Left cardiac atrium (tissue), 4 donors: ENCODE measurements around the gene NRDE2. TPM values are rescaled to one million over a fixed set of nuclear protein-coding genes. Genes with fewer than 3 reads are reported as not detected.
A peak's percentile ranks its signal among the peaks of the same experiment; 100 is the strongest.

Experiments
- ATAC-seq, 2 donors: fragments of 200-7000 bp; cut with Tn5 transposase; one replicate each; pipeline ENCODE4 v1.9.1; 2020; ENCODE audit warnings: mild to moderate bottlenecking in 2 of 2, moderate library complexity in 2 of 2
- DNase-seq: peaks from one replicate; pipeline ENCODE4 v3.0.0-alpha.2; 2020
- intact Hi-C, 2 donors: fragments of 100-400 bp; cut with DNase I; formaldehyde crosslinking; loops; one replicate each; pipeline versions ENCODE4 v1.14.1 to v1.15.1; 2022 to 2023
- long read RNA-seq: library from polyadenylated mRNA; unstranded; transcript quantifications from one replicate; pipeline ENCODE4 v2.0.0, GENCODE V29; 2021
- total RNA-seq, 2 donors: library from RNA; stranded (reverse); fragmentation: NEBNext Ultra II Directional; extraction: Animal tissue kit (Norgen Biotek cat#: 25700); gene quantifications; one replicate each; pipeline ENCODE4 v1.2.1, GENCODE V29; 2021
- donor health status: DM: no; HTN: yes; CAD: no.
- donor health status: DM: no; HTN: yes; CAD: no; lungs with severe emphysema.
- donor health status: DM: yes; HTN: yes; CAD: no.
- donor health status: Dilated cardiomyopathy.

Gene NRDE2, protein sequence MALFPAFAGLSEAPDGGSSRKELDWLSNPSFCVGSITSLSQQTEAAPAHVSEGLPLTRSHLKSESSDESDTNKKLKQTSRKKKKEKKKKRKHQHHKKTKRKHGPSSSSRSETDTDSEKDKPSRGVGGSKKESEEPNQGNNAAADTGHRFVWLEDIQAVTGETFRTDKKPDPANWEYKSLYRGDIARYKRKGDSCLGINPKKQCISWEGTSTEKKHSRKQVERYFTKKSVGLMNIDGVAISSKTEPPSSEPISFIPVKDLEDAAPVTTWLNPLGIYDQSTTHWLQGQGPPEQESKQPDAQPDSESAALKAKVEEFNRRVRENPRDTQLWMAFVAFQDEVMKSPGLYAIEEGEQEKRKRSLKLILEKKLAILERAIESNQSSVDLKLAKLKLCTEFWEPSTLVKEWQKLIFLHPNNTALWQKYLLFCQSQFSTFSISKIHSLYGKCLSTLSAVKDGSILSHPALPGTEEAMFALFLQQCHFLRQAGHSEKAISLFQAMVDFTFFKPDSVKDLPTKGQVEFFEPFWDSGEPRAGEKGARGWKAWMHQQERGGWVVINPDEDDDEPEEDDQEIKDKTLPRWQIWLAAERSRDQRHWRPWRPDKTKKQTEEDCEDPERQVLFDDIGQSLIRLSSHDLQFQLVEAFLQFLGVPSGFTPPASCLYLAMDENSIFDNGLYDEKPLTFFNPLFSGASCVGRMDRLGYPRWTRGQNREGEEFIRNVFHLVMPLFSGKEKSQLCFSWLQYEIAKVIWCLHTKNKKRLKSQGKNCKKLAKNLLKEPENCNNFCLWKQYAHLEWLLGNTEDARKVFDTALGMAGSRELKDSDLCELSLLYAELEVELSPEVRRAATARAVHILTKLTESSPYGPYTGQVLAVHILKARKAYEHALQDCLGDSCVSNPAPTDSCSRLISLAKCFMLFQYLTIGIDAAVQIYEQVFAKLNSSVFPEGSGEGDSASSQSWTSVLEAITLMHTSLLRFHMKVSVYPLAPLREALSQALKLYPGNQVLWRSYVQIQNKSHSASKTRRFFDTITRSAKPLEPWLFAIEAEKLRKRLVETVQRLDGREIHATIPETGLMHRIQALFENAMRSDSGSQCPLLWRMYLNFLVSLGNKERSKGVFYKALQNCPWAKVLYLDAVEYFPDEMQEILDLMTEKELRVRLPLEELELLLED
- total RNA-seq: 10 to 100 TPM; 12.0 to 13.1 TPM
- long read RNA-seq, partial matches to known transcripts: 1 of 3 reads
- long read RNA-seq, other reads (novel, unspliced or antisense): 2 of 3 reads

DNA sequence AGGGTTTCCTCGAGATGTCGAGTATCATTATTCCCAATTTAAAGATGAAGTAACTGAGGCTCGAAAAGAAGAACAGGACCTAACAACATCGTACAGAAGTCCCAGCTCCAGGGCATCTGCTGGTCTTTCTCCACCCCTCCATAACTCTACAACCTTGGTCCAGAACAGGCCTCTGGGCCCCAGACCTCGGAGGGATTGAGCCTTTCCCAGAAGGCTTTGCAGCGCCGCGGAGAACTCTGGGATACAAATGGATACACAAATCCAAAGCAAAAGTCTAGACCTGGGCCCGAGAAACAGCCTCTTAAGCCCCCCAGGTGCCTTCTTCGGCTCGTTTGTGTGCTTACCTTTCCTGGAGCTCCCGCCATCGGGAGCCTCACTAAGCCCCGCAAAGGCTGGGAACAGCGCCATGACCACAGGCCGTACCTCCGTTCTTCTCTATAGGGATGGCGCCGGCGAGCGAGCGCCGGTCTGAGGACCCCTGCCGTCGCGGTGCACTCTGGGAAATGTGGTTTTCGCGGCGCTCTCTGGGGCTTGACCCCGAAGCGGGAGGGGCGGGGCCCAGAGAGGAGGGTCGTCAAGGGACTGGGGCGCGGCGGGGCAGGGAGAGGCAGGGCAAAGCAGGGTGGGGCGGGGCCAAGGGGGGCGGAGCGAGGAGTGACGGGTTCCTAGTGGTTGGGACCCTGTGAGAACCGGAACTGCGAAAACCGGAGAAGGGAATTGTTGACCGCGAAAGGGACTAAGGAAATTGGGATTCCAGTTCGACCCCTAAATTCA is at the start of gene NRDE2:
NRDE2 (minus strand) TSS at position 445 of the 774 bp plus-strand sequence; CDS start at position 408, 37 bp downstream.
- intact Hi-C loops: loop anchor here in 1 of 2 donors (5.0 kb wide), 1 partner anchor 51 kb away; no protein-coding TSS in a partner anchor
- DNase-seq (peak; percentile 100), ATAC-seq (peak; percentile 100)

DNA sequence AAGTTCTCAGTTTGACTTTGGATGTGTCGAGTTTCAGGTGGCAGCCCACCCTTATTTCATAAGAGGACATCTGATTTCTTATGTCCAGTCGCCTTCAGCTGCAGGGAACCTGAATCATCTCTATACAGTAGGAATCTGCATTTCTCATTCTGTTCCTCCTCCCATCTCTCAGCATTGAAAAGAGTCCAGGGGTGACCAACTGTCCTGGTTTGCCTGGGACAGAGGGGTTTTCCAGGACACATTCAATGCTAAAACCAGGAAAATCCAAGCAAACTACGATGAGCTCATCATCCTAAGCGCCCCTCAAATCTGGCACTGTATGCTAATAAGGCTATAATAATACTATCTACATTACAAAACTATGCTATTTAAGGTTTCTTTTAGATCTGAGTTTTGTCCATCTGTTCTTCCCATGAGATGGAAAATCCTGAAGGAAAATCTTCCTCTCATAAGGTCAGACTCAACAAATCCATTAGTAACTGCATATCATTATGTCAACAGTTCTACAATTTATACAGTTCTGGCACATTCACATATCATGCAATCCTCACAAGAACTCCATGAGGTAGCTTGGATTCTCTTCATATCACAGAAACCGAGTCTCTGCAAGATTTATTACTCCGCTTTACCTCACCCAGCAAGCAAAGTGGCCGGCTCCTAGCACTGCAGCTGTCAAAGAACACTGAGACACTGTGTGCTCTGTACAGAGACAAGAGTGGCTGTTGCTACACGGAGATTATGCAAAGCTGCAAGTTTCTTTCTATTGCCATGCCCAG is 49.5 kb upstream of the NRDE2 start:
- intact Hi-C loops: loop anchor here in 1 of 2 donors (5.0 kb wide), 2 partner anchors 49 to 316 kb away; partner anchors contain the start of gene NRDE2
- peak in 1 of 2 donors; percentile 4 for ATAC-seq
- peak; percentile 35 for DNase-seq

DNA sequence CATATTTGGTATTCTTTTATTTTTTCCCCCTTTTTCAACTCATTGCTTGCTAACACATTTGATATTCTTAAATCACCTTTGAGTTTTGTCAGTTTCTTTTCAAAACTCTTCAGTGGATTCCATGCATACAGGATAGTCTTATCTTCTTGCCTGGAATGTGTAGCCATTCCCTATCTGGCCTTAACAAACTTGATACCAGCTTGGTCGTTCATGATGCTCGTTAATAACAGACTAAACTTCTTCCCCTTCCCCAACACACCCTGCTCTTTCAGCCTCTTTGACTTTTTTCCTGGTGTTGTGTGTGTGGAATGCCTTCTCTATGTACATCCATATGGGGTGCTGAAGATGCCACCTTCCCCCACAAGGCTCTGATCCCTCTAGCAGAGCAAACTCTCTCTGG is 47.4 kb upstream of the NRDE2 start:
- intact Hi-C loops: no loop called here
- ATAC-seq (no peak), DNase-seq (no peak)

DNA sequence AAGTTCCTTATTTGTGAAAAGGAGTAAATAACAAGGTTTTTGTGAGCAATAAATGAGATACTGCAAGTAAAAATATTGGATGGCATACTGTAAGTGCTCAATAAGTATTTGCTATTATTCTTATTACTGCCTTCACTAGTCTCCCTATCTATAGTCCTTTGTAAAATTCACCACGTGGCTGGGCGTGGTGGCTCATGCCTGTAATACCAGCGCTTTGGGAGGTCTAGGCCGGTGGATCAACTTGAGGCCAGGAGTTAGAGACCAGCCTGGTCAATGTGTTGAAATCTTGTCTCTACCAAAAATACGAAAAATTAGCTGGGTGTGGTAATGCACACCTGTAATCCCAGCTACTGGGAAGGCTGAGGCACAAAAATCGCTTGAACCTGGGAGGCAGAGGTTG is 46.5 kb upstream of the NRDE2 start:
- no peak for DNase-seq
- no peak for ATAC-seq
- intact Hi-C loops: no loop called here

DNA sequence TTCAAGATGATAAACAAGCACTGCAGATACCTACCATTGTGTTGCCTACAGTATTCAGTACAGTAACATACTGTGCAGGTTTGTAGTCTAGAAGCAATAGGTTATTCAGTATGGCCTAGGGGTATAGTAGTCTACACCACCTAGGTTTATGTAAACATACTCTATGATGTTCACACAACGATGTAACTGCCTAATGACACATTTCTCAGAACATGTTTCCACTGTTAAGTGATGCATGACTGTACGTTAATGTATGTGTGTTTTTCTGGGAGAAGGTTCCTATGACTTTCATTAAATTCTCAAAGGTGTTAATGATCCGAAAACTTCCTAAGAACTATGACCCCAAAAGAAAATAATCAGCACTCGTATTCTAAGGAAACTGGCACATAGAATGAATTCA is 44.2 kb upstream of the NRDE2 start:
- DNase-seq (no peak), ATAC-seq (no peak)
- intact Hi-C loops: no loop called here

DNA sequence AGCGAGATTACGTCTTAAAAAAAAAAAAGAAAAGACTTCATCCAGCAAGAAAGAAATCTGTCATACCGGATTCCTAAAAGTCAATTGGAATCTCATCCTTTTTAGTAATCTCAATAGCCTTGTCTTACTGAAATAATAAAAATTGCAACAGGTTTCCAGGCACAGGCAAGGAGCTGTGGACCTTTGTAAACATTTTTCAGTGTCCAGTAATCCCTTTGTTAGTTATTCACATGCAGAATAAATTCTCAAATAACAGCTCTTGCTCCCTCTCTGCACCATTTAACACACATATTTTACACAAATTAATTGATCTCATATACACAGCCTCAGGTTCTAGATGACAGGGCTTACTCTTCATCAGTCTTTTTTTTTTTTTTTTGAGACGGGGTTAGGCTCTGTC is 43.1 kb upstream of the NRDE2 start:
- ATAC-seq: no peak
- intact Hi-C loops: no loop called here
- DNase-seq: no peak

DNA sequence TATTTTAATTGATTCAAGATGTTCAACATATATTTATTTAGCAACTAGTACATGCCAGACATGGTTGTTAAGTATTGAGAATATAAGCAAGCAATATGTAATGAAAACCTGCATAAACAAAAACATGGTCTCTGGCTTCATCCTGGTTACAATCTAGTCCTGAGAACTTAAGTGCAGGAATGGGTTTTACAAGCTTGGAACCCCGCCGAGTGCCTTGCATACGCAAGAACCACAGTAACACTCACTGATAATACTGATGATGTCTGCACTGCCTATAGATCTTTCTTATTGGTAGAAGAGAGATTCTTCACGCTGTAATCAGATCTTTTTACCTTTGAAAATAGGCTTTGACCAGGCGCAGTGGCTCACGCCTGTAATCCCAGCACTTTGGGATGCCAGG is 42.1 kb upstream of the NRDE2 start:
- DNase-seq (no peak), ATAC-seq (no peak)
- intact Hi-C loops: no loop called here

DNA sequence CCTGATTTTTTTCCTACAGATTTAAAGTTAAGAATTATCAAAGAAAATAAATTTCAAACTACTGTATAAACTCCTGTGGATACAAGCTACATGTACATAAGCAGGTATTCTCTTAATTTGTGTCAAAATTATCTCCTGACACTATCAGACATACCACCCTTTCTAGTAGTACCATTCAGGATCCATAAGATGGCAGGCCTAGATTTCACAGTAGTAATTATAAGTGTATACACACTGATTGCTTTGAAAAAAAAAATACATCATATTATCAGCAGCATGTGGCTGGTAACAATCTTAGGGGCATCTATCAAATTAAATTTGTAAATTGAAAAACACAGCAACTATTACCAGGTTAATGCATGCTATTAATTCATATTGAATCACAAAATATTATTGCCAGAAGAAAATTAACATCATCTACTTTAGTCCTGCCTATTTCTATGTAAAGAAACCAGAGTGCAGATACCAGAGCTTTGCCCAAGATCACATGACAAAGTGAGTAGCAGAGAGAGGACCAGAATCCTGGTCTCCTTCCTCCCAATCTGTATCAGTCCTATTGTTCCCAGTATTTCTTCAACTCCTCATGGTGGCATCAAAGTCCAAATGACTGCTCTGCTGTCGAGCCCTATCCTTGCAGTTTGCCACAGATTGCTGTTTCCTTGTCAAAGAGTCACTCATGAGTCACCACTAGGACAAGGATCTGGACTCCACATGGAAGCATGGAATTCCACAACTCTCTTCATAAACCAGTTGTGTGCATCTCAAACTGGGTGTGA is 37.4 kb upstream of the NRDE2 start:
- DNase-seq (no peak), ATAC-seq (no peak)
- intact Hi-C loops: no loop called here

DNA sequence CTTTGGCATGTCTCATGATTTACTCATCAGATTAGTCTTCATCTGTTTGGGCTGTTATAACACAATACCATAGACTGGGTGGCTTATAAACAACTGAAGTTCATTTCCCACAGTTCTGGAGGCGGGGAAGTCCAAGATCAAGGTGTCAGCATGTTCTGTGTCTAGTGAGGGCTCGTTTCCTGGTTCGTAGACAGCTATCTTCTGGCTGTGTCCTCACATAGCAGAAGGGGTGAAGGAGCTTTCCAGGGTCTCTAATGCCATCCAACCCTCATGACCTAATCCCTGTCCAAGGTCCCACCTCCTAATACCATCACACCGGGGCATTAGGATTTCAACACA is 30.8 kb upstream of the NRDE2 start:
- ATAC-seq (no peak), DNase-seq (no peak)
- intact Hi-C loops: no loop called here

DNA sequence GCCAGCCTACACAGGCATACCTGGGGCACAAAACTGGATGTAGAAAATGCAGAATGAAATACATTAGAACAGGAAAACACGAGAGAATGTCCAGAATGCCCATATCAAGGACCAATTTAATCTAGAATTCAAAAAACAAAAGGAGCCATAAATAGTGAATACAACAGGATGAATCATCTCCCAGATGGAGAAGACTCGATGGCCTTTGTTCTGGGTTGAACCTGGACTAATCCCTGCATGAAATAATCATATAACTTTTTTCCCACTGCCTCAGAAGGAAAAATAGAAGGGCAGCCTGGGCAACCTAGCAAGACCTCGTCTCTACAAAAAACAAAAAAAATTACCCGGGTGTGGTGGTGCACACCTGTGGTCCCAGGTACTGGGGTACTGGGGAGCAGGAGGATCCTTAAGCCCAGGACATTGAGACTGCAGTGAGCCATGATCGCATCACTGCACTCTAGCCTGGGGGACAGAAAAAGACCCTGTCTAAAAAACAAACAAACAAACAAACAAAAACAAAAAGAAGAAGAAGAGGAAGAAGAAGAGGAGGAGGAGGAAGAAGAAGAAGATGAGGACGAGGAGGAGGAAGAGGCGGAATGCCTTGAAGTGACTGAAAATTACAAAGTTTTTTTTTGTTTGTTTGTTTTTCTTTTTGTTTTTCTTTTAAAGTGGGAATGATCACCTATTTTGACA is 30.3 kb upstream of the NRDE2 start:
- DNase-seq (no peak), ATAC-seq (no peak)
- intact Hi-C loops: no loop called here

DNA sequence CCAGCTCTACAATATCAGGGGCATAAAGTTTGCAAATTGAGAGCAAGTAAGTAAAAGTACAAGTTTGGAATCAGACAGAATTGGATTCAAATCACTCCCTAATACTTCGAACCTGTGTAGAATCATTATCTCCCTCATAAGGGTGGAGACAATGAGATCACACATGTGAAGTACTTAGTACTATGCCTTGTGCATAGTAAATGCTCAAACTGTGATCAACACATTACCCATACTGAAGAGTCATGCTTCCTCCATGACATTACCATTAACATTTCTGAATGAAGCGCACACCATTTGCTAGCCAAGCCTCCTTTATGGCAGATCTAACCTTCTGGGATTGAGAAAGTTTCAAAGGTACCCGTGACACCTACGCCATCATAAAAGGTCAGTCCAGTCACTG is 26.6 kb upstream of the NRDE2 start:
- ATAC-seq (no peak), DNase-seq (no peak)
- intact Hi-C loops: no loop called here

DNA sequence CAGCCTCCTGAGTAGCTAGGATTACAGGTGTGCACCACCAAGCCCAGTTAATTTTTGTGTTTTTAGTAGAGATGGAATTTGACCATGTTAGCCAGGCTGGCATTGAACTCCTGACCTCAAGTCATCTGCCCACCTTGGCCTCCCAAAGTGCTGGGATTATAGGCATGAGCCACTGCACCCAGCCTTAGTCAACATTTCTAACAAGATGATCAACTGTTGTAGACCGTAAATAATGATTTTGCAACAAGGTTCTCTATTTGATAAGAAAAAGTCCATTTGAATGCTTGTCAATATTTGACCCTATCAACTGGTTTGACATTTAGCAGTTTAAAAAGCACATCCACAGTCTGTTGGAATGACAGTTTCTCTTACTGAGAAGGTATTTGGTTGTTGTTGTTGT is 25.2 kb upstream of the NRDE2 start:
- intact Hi-C loops: no loop called here
- DNase-seq (no peak), ATAC-seq (no peak)

DNA sequence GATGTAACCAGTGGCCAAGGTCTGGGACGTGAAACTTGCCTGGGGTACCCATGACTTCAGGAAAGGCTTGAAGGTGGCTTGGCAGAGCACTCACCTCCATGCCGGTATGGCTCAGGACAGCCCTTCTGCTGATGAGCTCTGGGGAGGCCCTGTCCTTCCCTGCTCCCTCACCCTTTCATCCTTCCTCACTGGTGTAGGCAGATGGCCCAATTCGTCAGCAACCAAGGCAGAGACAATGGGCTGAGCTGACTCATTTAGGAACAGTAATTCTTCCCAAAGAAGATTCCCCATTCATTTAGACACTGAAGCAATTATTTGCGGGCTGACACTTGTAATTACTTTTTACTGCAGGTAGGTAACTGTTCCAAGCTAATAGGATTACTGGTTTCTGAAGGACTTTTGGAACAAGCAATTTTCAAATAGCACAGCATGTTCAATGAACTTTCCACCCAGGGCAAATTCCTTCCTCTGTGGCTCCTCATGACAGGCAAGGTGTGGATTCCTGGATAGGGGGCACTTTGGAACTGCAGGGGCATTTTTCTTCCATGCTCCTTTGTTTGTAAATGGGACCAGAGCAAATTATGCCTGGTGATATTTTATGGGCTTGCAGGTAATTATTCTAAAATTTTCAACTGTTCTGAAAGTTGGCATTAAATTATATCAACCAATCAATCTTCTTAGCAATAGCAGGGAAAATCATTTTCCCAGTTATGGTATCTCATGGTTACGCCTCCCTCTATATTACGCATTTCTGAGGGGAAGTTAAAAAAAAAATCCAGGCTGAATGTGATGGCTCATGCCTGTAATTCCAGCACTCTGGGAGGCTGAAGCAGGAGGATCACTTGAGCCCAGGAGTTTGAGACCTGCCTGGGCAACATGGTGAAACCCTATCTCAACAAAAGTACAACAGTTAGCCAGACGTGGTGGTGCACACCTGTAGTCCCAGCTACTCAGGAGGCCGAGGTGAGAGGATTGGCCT is 24.1 kb upstream of the NRDE2 start:
- ATAC-seq (no peak), DNase-seq (no peak)
- intact Hi-C loops: no loop called here

DNA sequence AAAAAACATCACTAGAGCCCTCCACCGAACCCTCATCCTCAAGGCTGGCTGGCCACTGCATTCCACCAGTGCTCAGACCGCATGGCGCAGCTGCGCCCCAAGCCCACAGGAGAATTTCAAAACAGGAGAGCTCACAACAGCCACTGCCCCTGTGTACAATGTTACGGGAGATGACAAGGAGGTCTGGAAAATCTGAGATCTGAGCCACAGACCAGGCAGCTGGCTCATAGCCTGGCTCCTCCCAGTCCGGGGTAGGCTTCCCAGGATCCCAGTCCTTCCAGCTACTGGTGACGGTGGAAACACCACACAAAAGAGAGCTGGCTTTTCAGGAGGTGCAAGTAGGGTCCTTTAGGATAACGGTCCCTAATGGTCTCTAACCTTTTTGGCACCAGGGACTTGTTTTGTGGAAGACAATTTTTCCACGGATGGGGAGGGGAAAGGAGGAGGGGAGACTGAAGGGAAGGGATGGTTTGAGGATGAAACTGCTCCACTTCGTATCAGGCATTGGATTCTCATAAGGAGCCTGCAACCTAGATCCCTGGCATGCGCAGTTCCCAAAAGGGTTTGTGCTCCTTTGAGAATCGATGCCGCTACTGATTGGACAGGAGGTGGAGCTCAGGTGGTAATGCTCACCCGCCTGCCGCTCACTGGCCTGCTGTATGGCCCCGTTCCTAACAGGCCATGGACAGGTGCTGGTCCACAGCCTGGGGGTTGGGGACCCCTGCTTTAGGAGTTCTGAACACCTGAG is 23.0 kb upstream of the NRDE2 start:
- ATAC-seq: peak; percentile 29 to 38
- peak; percentile 54 for DNase-seq
- intact Hi-C loops: no loop called here

DNA sequence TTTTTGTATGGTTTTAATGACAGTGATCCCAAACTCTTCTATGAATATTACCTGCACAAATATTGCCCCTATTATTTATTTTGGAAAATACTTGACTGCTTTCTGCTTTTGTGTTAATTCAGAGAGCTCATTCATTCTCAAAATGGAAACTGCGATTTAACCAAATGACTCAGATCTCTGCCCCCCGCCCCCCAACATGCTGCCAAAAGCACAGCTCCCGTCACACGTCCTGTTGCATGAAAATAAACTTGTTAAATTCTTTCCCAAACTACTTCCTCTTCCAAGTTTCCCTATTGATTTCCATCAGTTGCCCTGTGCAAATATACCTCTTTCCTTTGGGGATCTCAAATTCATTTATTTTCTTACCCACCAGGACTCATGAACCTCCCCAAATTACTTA is 18.0 kb upstream of the NRDE2 start:
- ATAC-seq: no peak
- intact Hi-C loops: no loop called here
- DNase-seq: no peak
